Measurements from ENCODE around the gene CYB561D1.
"Not testable (repeated sequence)": the region's sequence is repeated elsewhere in the genome, so short reads cannot be mapped to it uniquely, and the experiment has no call there.

The CYB561D1 gene

GRCh38 chr1:109493805-109494539 lies at the start of gene CYB561D1:
Gene CYB561D1 (plus strand): TSS chr1:109494094. CDS start chr1:109494140, 46 bp downstream.
- DNase-seq = peak; percentile 87

- no peak for DNase-seq
Measured at GRCh38 chr1:109444346-109444745, 49.5 kb upstream of the CYB561D1 start.

- not testable (repeated sequence) for DNase-seq
Measured at GRCh38 chr1:109445949-109446695, 47.8 kb upstream of the CYB561D1 start.

- DNase-seq = no peak
Measured at GRCh38 chr1:109447524-109447923, 46.4 kb upstream of the CYB561D1 start.

GRCh38 chr1:109454497-109455133 lies 39.3 kb upstream of the CYB561D1 start:
- DNase-seq = no peak

GRCh38 chr1:109457819-109458218 lies 36.1 kb upstream of the CYB561D1 start:
- no peak for DNase-seq

- no peak for DNase-seq
Measured at GRCh38 chr1:109466125-109466451, 27.8 kb upstream of the CYB561D1 start.

- DNase-seq = peak; percentile 33
Measured at GRCh38 chr1:109466452-109467300, 27.2 kb upstream of the CYB561D1 start, which contains the start of gene SYPL2. Gene SYPL2 (plus strand): TSS chr1:109466546. CDS start chr1:109466844, 298 bp downstream.

- DNase-seq = no peak
Measured at GRCh38 chr1:109467301-109467777, 26.6 kb upstream of the CYB561D1 start.

- DNase-seq = no peak
Measured at GRCh38 chr1:109468061-109468460, 25.8 kb upstream of the CYB561D1 start.

- no peak for DNase-seq
Measured at GRCh38 chr1:109468903-109469302, 25.0 kb upstream of the CYB561D1 start.

GRCh38 chr1:109470245-109470644 lies 23.6 kb upstream of the CYB561D1 start:
- no peak for DNase-seq

GRCh38 chr1:109472779-109473178 lies 21.1 kb upstream of the CYB561D1 start:
- no peak for DNase-seq

GRCh38 chr1:109473284-109474057 lies 20.4 kb upstream of the CYB561D1 start:
- not testable (repeated sequence) for DNase-seq

GRCh38 chr1:109474697-109475096 lies 19.2 kb upstream of the CYB561D1 start:
- no peak for DNase-seq

- DNase-seq = no peak
Measured at GRCh38 chr1:109475261-109475660, 18.6 kb upstream of the CYB561D1 start.

- DNase-seq = no peak
Measured at GRCh38 chr1:109476825-109477224, 17.1 kb upstream of the CYB561D1 start.

- DNase-seq = no peak
Measured at GRCh38 chr1:109477821-109478220, 16.1 kb upstream of the CYB561D1 start.

- no peak for DNase-seq
Measured at GRCh38 chr1:109478806-109479205, 15.1 kb upstream of the CYB561D1 start.

- no peak for DNase-seq
Measured at GRCh38 chr1:109479311-109479710, 14.6 kb upstream of the CYB561D1 start.

- DNase-seq = no peak
Measured at GRCh38 chr1:109479901-109480300, 14.0 kb upstream of the CYB561D1 start.

GRCh38 chr1:109481646-109482045 lies 12.2 kb upstream of the CYB561D1 start:
- no peak for DNase-seq
